Measurements from ENCODE around the gene TMBIM6.

Gene TMBIM6

GRCh38 chr12:49794811-49795653, 53.7 kb downstream of the TMBIM6 start:
- no peaks in the 10 kb centered on the region for H3F3A ChIP-seq (ENCODE audit: control insufficient read depth, insufficient read depth)
- H3K79me2 ChIP-seq (ENCODE audit: control insufficient read depth, low read length), result no peaks in the 10 kb centered on the region
- H3K36me3 ChIP-seq (ENCODE audit: control insufficient read depth, low read length), result peaks cover 5% of the 10 kb centered on the region; the same call in 1 of the 2 replicates

DNA sequence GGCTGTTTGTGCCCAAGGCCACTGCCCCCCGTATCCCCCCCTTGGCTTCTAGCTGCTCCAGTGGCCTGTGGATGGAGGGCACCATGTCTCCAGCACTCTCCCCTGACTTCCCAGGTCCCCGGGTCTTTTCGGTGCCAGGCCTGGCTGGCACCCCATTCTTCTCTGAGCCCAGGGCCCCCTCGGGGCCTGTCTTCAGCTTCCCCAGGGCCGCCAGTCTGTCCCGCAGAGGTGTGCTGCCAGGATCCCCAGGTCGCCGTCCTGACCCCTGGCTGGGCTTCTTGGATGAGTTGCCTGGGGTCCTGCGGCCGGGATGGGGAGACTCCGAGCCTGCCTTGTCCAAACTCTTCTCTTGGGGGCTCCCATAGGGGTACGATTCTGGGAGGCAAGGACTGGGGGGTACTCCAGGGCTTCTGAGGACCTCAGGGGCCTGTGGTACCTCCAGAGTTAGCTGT, 54.3 kb downstream of the TMBIM6 start:
- H4K20me1 ChIP-seq (ENCODE audit: control insufficient read depth, insufficient read depth, low read depth, low read length), result no peaks in the 10 kb centered on the region
- no peak overlapping the region for H3K4me2 ChIP-seq (ENCODE audit: low read length)
- no peaks in the 10 kb centered on the region for H3K4me1 ChIP-seq (ENCODE audit: control insufficient read depth, low read length)
- no peak overlapping the region for H3K27ac ChIP-seq (ENCODE audit: low read depth, low read length)
- no peaks in the 10 kb centered on the region for H3K27me3 ChIP-seq (ENCODE audit: control insufficient read depth, low read length)
- H3K4me3 ChIP-seq (ENCODE audit: low read length), result no peak overlapping the region
- no peaks in the 10 kb centered on the region for H3K9me3 ChIP-seq (ENCODE audit: control insufficient read depth, insufficient read depth, low read length)
- TF ChIP-seq, protein P1, sequence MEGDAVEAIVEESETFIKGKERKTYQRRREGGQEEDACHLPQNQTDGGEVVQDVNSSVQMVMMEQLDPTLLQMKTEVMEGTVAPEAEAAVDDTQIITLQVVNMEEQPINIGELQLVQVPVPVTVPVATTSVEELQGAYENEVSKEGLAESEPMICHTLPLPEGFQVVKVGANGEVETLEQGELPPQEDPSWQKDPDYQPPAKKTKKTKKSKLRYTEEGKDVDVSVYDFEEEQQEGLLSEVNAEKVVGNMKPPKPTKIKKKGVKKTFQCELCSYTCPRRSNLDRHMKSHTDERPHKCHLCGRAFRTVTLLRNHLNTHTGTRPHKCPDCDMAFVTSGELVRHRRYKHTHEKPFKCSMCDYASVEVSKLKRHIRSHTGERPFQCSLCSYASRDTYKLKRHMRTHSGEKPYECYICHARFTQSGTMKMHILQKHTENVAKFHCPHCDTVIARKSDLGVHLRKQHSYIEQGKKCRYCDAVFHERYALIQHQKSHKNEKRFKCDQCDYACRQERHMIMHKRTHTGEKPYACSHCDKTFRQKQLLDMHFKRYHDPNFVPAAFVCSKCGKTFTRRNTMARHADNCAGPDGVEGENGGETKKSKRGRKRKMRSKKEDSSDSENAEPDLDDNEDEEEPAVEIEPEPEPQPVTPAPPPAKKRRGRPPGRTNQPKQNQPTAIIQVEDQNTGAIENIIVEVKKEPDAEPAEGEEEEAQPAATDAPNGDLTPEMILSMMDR (IDR thresholded peaks at IDR 0.05; ENCODE audit: low read depth, low read length, poor library complexity, severe bottlenecking), result no peak
- TF ChIP-seq EZH2phosphoT487 (IDR thresholded peaks at IDR 0.05; ENCODE audit: borderline replicate concordance, low read length), result no peak
- no peaks in the 10 kb centered on the region for H3K9me2 ChIP-seq (replicated peaks; ENCODE audit: control insufficient read depth, low read length)
- no peaks in the 10 kb centered on the region for H3F3A ChIP-seq (ENCODE audit: control insufficient read depth, insufficient read depth)
- peaks cover 5% of the 10 kb centered on the region; the same call in 1 of the 2 replicates for H3K36me3 ChIP-seq (ENCODE audit: control insufficient read depth, low read length)
- no peaks in the 10 kb centered on the region for H3K79me2 ChIP-seq (ENCODE audit: control insufficient read depth, low read length)

More at GRCh38 chr12:49794811-49795653, 53.7 kb downstream of the TMBIM6 start:
- no peak overlapping the region for H3K4me3 ChIP-seq (ENCODE audit: low read length)
- H3K27ac ChIP-seq (ENCODE audit: low read depth, low read length), result no peak overlapping the region
- H4K20me1 ChIP-seq (ENCODE audit: control insufficient read depth, insufficient read depth, low read depth, low read length), result no peaks in the 10 kb centered on the region
- no peaks in the 10 kb centered on the region for H3K4me1 ChIP-seq (ENCODE audit: control insufficient read depth, low read length)
- no peaks in the 10 kb centered on the region for H3K9me3 ChIP-seq (ENCODE audit: control insufficient read depth, insufficient read depth, low read length)
- H3K27me3 ChIP-seq (ENCODE audit: control insufficient read depth, low read length), result no peaks in the 10 kb centered on the region
- no peak for TF ChIP-seq EZH2phosphoT487 (IDR thresholded peaks at IDR 0.05; ENCODE audit: borderline replicate concordance, low read length)
- TF ChIP-seq, protein P1 (IDR thresholded peaks at IDR 0.05; ENCODE audit: low read depth, low read length, poor library complexity, severe bottlenecking), result no peak
- H3K9me2 ChIP-seq (replicated peaks; ENCODE audit: control insufficient read depth, low read length), result no peaks in the 10 kb centered on the region
- no peak overlapping the region for H3K4me2 ChIP-seq (ENCODE audit: low read length)

DNA sequence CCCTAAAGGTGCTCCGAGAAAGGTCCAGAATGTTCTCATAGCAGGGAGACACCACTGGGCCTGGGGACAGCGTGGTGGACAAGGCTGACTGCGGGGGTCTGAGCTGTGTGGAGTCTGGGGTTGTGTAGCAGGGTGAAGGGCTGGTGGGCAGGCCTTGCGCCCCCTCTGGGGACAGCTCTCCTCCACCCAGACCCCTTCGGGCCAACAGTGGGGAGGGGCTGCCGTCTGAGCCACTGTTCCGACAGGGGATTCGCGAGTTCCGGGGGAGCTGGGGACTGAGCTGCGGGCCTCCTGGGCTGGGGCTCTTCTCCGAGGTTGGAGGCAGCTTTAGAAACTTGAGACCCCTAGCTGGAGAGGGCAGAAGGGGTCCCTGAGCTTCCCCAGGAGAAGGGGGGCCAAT, 54.8 kb downstream of the TMBIM6 start:
- Histone ChIP-seq H3K4me1 (ENCODE audit: control insufficient read depth, low read length) (no peaks in the 10 kb centered on the region), H3K4me3 (ENCODE audit: low read length) (no peak overlapping the region), H3K27me3 (ENCODE audit: control insufficient read depth, low read length) (no peaks in the 10 kb centered on the region), H3K9me2 (replicated peaks; ENCODE audit: control insufficient read depth, low read length) (no peaks in the 10 kb centered on the region), H3K79me2 (ENCODE audit: control insufficient read depth, low read length) (no peaks in the 10 kb centered on the region), H4K20me1 (ENCODE audit: control insufficient read depth, insufficient read depth, low read depth, low read length) (no peaks in the 10 kb centered on the region), H3F3A (ENCODE audit: control insufficient read depth, insufficient read depth) (no peaks in the 10 kb centered on the region), H3K27ac (ENCODE audit: low read depth, low read length) (no peak overlapping the region), H3K36me3 (ENCODE audit: control insufficient read depth, low read length) (peaks cover 5% of the 10 kb centered on the region; the same call in 1 of the 2 replicates), H3K9me3 (ENCODE audit: control insufficient read depth, insufficient read depth, low read length) (no peaks in the 10 kb centered on the region), H3K4me2 (ENCODE audit: low read length) (no peak overlapping the region)
- TF ChIP-seq, protein P1 (IDR thresholded peaks at IDR 0.05; ENCODE audit: low read depth, low read length, poor library complexity, severe bottlenecking), result no peak
